H1 (cell line): Measurements from ENCODE around the gene PBX3.

Experiments
- CTCF ChIP-seq, 3 experiments: IDR thresholded peaks; 1 replicate in 2 of 3; 2 replicates in 1 of 3; pipeline versions ENCODE4 v1.5.1 to v1.6.1; 2011; ENCODE audit warnings: low read length in 3 of 3, mild to moderate bottlenecking in 3 of 3, inconsistent platforms in 2 of 3, low read depth in 1 of 3, moderate library complexity in 1 of 3; ENCODE audit not compliant: insufficient read depth in 1 of 3; ENCODE audit errors: control extremely low read depth in 1 of 3
- FOSL1 ChIP-seq: IDR thresholded peaks from 2 replicates; pipeline ENCODE4 v1.6.1; 2011; ENCODE audit warnings: mild to moderate bottlenecking, low read depth, low read length, moderate library complexity; ENCODE audit not compliant: insufficient read depth
- GABPA ChIP-seq: IDR thresholded peaks from 2 replicates; pipeline ENCODE4 v1.6.1; 2011; ENCODE audit warnings: mild to moderate bottlenecking, low read length, moderate library complexity, borderline replicate concordance; ENCODE audit not compliant: insufficient read depth
- JUND ChIP-seq: IDR thresholded peaks from 2 replicates; pipeline ENCODE4 v1.6.1; 2011; ENCODE audit warnings: mild to moderate bottlenecking, improper control_type of control experiment, low read length
- NRF1 ChIP-seq: IDR thresholded peaks from 2 replicates; pipeline ENCODE4 v1.6.1; 2011; ENCODE audit warnings: mild to moderate bottlenecking, low read depth, low read length, improper control_type of control experiment
- POLR2A ChIP-seq, 2 experiments: IDR thresholded peaks; 1 replicate in 1 of 2; 2 replicates in 1 of 2; pipeline ENCODE4 v1.6.1; 2011; ENCODE audit warnings: low read depth in 2 of 2, low read length in 2 of 2, mild to moderate bottlenecking in 2 of 2; ENCODE audit errors: control extremely low read depth in 1 of 2
- RFX5 ChIP-seq: IDR thresholded peaks from 2 replicates; pipeline ENCODE4 v1.6.1; 2011; ENCODE audit warnings: low read depth, low read length, improper control_type of control experiment, borderline replicate concordance
- RXRA ChIP-seq: IDR thresholded peaks from 2 replicates; pipeline ENCODE4 v1.6.1; 2011; ENCODE audit warnings: low read depth, mild to moderate bottlenecking, low read length, moderate library complexity; ENCODE audit not compliant: insufficient read depth
- SAP30 ChIP-seq: fragments of 300-600 bp; sonication (generic); IDR thresholded peaks from 2 replicates; pipeline ENCODE4 v1.7.1; 2012; ENCODE audit warnings: low read length, moderate library complexity, mild to moderate bottlenecking, inconsistent platforms; ENCODE audit not compliant: insufficient read depth, insufficient replicate concordance
- SUZ12 ChIP-seq: fragments of 200-600 bp; sonication (generic); IDR thresholded peaks from 2 replicates; pipeline ENCODE4 v1.6.1; 2012; ENCODE audit warnings: mild to moderate bottlenecking, inconsistent platforms, low read length, moderate library complexity, mixed read lengths
- USF2 ChIP-seq: IDR thresholded peaks from 2 replicates; pipeline ENCODE4 v1.6.1; 2011; ENCODE audit warnings: low read length, improper control_type of control experiment

- TF ChIP-seq CTCF (IDR thresholded peaks at IDR 0.05; ENCODE audit: control extremely low read depth in 1 of 3, insufficient read depth in 1 of 3, low read depth in 1 of 3, low read length in 3 of 3) (no peak), SUZ12 (no peak), RXRA (no peak), POLR2A (IDR thresholded peaks at IDR 0.05; ENCODE audit: control extremely low read depth in 1 of 2, low read depth in 2 of 2, low read length in 2 of 2) (no peak), NRF1 (no peak), JUND (no peak), FOSL1 (no peak), SAP30 (no peak), GABPA (no peak), USF2 (no peak), RFX5 (no peak)
Measured at GRCh38 chr9:125854553-125855275, 107.5 kb downstream of the PBX3 start.
